Activated naive CD4-positive, alpha-beta T cell (primary cell): ENCODE measurements around the gene DUSP15.
"Not testable (repeated sequence)": the region's sequence is repeated elsewhere in the genome, so short reads cannot be mapped to it uniquely, and the experiment has no call there.

Experiments used
- DNase-seq, 4 experiments: peaks; one replicate each; lab custom pipeline; 2025; lab: John Stamatoyannopoulos, UW

The DUSP15 gene

DNA sequence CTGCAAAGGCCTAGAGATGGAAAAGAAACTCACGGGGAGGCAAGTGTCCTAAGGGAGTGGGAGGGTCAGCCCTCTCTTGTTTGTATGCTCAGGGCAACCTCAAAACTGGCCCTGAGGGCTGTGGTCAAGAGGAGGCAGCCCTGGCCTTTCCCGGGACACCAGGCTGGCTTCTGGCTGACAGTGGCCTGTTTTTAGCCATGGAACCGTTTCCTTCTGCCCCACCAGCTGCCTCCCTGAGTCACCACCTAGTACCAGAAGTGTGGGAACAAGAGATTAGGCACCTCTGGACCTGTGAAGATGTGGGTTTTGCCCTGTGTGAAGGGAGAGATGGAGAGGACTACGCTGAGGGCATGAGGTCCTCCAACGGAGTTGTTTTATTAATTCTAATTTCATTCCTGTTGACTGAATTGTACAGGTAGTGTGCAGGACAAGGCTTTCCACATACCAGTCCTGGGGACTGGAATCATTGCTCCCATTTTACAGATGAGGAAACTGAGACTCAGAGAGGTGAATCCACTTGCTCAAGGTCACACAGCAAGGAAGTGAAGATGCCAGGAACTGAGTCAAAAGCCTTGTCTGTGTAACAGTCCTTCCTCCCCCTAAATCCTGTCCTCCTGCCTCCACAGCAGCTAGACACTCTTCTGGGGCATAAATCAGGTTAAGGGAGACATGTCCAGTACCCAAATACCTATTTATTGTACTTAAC lies 30.4 kb downstream of the DUSP15 start:
- DNase-seq, result no peak

DNA sequence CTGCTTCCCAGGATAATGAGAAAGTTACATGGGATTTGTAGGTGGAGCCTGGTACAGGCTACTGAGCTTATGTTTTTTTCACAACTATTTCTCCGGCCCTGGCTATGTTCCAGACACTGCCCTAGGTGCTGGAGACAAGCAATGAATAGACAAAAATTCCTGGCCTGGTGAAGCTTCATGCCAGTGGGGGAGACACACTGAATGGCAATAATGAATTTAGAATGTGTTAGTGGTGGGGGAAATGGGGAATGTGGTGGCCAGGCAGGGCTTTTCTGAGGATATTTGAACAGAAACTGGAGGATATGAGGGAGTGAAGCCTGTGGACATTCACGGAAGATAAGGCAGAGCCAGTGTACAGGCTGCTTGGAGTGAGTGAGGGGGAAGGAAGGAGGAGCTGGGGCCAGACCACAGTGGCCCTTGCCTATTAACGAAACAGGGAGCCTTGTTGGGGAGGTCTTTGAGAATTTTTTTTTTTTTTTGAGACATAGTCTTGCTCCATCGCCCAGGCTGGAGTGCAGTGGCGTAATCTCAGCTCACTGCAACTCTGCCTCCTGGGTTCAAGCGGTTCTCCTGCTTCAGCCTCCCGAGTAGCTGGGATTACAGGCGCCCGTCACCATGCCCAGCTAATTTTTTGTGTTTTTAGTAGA lies 31.6 kb downstream of the DUSP15 start:
- DNase-seq, result no peak

- DNase-seq, result no peak
Measured at GRCh38 chr20:31837896-31838397, 32.4 kb downstream of the DUSP15 start.

DNA sequence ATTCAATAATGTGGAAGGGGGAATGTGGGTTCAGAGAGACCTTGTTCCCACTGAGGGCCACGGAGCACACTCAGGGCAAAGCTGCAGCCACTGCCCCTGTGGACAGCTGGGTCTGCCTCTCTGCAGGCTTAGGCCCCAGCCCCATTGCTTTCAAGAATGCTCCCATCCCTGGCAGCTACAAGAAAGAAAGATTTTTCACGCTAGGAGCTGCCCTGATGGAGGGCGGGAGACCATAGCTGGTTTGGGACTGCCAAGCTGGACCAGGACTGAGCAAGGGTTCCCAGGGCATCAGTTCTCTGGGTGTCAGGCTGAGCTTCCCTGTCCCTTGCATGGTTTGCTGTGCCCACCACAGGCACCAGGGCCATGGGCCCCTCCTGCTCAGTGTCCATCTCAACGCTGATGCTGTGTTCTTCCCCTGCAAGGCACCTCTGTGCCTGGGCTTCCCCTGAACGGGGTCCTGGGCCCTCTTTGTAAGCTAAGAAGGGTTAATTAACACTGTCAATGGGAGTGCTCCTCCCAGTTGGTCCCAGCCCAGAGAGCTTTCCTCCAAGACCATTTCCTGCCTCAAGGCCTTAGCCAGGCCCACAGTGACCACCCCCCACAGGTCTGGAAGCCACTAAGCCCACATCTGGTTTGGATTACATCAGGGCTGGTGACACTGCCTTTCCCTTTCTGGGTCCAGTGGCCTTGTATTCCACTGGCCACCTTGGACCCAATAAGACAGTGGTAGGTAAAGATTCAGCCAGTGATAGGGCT lies 33.3 kb downstream of the DUSP15 start:
- no peak for DNase-seq

DNA sequence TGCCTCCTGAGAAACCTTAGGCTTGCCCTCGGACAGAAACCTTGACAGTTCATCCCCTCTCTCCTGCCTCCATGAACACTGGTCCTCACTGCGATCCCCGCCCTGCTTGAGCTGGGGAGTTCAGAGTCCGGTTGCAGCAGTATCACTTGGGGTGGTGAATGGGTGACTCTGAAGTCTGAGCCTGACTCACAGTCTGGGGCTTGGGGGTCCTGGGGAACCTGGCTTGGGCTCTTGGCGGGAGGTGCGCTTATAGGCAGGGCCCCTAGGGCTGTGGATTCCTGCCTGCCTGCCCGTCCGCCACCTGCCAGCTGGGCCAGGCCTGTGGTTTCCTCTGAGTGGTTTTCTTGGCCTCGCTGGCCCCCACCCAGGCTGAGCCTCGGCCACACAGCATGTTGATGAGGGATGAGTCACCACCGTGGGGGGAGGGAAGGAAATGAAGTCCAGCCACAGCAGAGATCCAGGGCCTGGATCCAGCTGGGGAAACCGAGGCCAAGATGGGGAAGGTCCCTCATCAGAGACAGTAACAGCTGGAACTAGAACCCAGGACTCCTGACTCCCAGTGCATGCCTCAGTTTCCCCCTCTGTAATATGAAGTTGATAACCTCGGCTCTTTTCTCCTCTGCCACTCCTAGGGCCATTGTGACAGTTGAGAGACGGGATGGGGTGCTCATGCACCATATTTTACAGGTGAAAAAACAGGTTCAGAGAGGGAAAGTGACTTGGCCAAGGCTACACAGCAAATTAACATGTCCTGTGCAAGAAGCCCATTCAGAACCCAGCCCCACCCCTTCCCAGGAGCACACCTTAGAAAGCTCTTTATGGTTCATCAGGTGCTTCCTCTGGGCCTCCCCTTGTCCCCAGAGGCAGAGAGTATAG lies 34.1 kb downstream of the DUSP15 start:
- no peak for DNase-seq

DNA sequence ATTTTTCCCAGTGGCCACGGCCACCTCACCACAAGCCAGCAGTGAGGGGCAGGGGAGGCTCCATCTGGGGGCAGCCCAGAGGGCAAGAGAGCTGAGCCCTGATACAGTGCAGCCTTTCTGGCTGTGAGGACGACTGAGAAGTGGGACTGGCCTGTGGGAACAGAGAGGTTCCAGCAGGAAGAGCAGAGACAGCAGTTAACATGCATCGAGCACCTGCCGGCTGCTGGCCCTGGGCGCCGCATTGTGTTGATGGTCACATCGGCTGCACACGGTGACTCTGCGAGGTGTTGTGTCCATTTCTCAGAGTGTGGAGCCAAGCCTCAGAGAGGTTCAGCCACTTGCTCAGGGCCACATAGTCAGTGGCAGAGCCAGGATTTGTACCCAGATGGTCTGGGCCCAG lies 34.8 kb downstream of the DUSP15 start:
- no peak for DNase-seq

DNA sequence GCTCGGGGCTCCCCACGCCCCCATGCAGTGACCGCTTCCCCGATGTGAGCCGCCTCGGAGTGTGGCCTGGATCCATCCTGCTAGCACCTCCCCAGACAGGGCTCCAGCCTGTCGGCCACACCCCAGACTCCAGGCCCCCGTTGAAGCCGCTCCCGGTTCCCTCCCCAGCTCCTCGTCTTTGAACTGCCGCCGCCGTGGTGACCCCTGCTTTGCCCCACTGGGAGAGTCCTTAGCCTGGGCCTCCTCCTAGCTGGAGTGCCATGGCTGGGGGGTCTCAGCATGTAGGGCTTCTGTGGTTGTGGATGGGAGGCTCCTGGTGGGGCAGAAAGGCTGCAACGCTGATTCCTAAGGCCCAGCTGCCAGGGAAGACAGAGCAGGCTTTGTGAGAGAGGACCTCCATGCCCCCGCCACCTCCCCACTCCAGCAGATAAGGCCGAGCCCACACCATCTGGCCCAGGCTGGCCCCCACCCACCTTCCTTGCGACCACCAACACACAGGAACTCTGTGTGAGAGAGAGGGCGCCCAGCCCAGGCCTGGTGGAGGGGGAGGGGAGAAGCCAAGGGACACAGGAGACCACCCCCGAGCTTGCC lies 36.3 kb downstream of the DUSP15 start:
- no peak for DNase-seq

DNA sequence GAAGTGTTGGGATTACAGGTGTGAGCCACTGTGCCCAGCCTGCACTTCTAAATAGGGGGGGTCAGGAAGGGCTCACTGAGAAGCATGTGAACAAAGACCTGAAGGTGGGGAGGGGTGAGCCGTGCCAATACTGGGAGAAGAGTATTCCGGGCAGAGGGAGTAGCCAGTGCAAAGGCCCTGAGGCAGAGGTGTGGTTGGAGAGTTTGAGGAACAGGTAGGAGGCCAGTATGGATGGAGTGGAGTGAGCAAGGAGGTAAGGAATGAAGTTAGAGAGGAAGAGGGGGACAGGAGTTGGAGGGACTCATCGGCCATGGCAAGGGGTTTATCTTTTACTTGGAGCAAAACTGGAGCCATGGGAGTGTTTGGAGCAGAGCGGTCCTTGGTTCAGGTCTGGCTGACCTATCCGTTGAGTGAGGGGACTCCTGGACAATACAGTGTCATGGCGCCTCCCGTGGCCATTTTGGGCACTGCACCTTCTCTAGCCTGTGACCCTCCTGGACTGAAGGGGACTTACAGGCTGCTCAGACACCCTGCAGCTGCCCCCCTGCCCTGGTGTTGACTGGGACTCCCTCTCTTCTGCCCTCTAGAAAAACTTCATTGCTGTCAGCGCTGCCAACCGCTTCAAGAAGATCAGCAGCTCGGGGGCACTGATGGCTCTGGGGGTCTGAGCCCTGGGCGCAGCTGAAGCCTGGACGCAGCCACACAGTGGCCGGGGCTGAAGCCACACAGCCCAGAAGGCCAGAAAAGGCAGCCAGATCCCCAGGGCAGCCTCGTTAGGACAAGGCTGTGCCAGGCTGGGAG lies 37.0 kb downstream of the DUSP15 start:
- DNase-seq, result peak; percentile 21 to 49 (median 34)

DNA sequence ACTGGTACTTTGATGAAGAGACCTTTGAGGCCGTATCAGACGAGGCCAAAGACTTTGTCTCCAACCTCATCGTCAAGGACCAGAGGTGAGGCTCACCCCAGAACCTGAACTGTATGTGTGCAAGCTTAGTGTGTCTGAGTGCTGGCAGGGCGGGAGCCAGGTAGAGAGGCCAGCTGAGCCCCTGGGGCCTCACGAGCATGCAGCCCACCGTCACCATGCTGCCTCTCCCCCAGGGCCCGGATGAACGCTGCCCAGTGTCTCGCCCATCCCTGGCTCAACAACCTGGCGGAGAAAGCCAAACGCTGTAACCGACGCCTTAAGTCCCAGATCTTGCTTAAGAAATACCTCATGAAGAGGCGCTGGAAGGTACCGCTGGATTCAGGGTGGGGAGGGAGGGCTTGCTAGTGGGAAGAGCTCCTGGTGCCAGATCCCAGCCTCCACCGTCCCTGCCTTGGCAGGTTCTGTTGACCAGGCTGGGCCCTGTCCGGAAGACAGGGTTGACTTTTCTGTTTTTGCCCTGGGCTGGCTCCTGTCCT lies 38.5 kb downstream of the DUSP15 start:
- no peak for DNase-seq

DNA sequence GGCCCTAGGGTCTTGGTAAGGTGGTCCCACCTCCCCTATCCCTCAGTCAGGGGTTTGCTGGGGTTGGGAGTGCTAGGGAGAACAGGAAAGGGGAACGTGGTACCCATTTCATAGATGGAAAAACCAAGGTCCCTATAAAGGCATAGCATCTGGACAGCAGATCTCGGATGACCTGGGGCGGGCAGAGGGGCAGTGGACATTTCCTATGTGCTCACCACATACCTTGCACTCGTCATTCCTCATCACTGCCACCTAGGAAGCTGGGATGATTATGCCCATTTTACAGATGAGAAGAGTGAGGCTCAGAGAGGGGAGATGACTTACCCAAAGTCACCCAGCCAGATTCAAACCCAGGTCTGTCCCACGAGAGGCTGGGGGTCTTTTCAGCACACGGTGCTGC lies 39.1 kb downstream of the DUSP15 start:
- no peak for DNase-seq

- DNase-seq, result no peak
Measured at GRCh38 chr20:31830406-31830981, 39.8 kb downstream of the DUSP15 start.

GRCh38 chr20:31829731-31830130 lies 40.6 kb downstream of the DUSP15 start:
- DNase-seq, result no peak

GRCh38 chr20:31828016-31828415 lies 42.3 kb downstream of the DUSP15 start:
- not testable (repeated sequence) for DNase-seq

GRCh38 chr20:31827059-31827458 lies 43.3 kb downstream of the DUSP15 start:
- no peak for DNase-seq

DNA sequence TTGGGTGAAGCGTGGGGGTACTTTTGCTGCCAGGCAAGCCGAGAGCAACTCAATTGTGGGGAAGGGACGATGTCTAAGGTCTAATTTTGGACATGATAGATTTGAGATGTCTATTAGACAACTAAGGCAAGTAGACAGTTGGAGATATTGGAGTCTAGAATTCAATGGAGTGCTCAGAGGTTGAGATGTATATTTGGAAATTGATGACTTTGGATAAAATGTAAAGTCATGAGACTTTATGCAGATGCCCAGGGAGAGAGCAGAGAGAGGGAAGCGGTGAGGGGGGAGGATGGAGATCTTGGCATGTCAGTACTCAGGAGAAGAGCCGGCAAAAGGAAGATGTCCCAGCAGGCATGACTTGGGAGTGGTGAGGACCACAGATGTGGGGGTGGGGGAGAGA lies 44.3 kb downstream of the DUSP15 start:
- DNase-seq, result no peak

DNA sequence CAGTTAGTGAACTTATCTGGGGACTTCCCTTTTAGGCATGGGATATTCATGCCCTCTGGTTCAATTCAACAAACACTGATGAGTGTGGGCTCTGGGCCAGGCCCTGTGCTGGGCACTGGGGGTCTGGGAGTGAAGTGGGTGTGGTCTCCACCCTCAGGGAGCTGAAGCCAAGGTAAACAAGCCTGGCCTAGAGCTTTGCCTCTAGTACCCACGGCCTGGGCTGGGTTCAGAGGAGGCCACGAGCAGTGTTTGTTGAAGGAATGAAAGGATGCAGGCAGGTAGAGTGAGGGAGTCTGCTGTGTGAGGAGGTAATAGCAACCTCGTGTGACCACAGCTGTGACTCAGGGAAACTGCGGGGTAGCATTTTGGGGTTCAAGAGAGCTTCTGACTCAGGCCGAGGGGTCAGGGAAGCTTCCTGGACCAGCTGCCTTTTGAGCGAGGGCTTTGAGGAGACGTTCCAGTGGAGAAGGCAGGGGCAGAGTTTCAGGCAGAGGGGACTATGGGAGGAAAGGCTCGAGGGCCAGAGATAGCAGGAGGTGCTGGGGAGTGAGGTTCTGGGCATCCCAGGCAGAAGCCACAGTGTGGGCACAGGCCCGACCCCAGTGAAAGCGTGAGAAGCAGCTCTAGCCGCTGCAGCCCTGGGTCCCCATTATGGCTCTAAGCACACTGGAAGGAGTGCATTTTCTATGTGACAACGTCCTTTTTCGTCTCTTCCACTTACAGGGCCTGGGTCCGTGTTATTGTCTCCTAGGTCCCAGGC lies 45.6 kb downstream of the DUSP15 start:
- no peak for DNase-seq

- DNase-seq, result no peak
Measured at GRCh38 chr20:31824125-31824485, 46.2 kb downstream of the DUSP15 start.

DNA sequence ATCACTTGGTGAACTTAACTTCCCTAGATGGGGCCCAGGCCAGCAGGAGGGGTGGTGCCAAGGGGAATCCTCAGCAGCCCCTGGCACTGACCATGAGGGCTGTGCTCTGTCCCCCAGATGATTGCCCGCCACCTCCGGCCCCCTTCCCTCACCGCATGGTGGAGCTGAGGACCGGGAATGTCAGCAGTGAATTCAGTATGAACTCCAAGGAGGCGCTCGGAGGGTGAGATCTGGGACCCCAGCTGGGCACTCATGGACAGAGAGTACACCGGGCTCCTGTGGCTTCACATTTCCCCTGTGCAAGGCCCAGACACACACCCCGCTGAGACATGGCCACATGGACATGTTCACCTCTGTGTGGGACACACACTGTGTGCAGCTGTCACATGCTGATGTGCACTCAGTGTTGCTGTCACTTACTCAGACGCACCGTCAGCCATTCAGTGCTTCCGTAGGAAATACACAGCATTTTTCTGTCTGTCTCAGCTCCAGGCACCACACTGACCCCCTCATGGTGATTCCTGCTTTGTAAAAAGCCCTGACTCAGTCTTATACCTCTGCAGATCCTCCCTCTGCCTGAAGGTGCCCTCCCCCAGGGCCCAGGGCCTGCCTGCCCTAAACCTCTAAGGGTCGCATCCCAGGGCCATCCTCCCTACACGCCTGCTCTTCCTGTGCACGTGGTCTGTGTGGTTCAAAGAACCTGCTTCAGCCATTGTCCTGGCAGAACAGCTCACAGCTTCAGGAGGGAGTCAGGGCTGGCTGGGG lies 46.8 kb downstream of the DUSP15 start:
- DNase-seq, result no peak
